Activated T-helper 1 cell treated with anti-CD3 and anti-CD28 coated beads, Interleukin-12 subunit alpha, Interleukin-12 subunit beta, Interleukin-2, Interleukin-4 antibody, amounts not matched to agents 30 ng/mL and 10 ng/mL and 1 ng/mL, durations not matched to agents 14 hours and 24 hours and 36 hours (primary cell): ENCODE data around the gene ZNF563. TPM values are rescaled to one million over a fixed set of nuclear protein-coding genes. Genes with fewer than 3 reads are reported as not detected.

Experiments
- DNase-seq: peaks from one replicate; pipeline ENCODE4 v3.0.0; 2021; ENCODE audit warnings: low spot score
- H3K27ac Mint-ChIP-seq: one replicate; pipeline ENCODE4 v1.8.0; 2021; ENCODE audit warnings: mild to moderate bottlenecking, mixed read lengths
- H3K27me3 Mint-ChIP-seq: one replicate; pipeline ENCODE4 v1.8.0; 2022; ENCODE audit warnings: mild to moderate bottlenecking, moderate library complexity, mixed read lengths; ENCODE audit not compliant: insufficient read depth
- H3K36me3 Mint-ChIP-seq: one replicate; pipeline ENCODE4 v1.8.0; 2021; ENCODE audit warnings: low read depth, mixed read lengths
- H3K4me1 Mint-ChIP-seq: one replicate; pipeline ENCODE4 v1.8.0; 2021; ENCODE audit warnings: low read depth, mixed read lengths
- H3K4me3 Mint-ChIP-seq: one replicate; pipeline ENCODE4 v1.8.0; 2021; ENCODE audit warnings: mild to moderate bottlenecking, moderate library complexity, mixed read lengths
- H3K9me3 Mint-ChIP-seq: one replicate; pipeline ENCODE4 v1.8.0; 2021; ENCODE audit warnings: mixed read lengths
- intact Hi-C: fragments of 100-400 bp; cut with micrococcal nuclease; formaldehyde crosslinking; loops from one replicate; pipeline ENCODE4 v1.15.1; 2024
- total RNA-seq: library from RNA; stranded (reverse); gene quantifications from 2 replicates; pipeline ENCODE4 v1.2.3, GENCODE V29; 2022

Gene ZNF563
- total RNA-seq, 1 donor from 2014 or later = 2.5 TPM

GRCh38 chr19:12284631-12285030 lies 48.8 kb downstream of the ZNF563 start:
- H3K27ac Mint-ChIP-seq = no peak overlapping the region
- H3K9me3 Mint-ChIP-seq = peaks cover 56% of the 10 kb centered on the region
- peaks cover 14% of the 10 kb centered on the region for H3K4me1 Mint-ChIP-seq
- H3K27me3 Mint-ChIP-seq = no peaks in the 10 kb centered on the region
- no peak for DNase-seq
- no peak overlapping the region for H3K4me3 Mint-ChIP-seq
- peaks cover 43% of the 10 kb centered on the region for H3K36me3 Mint-ChIP-seq
- intact Hi-C loops = no loop called here

DNA sequence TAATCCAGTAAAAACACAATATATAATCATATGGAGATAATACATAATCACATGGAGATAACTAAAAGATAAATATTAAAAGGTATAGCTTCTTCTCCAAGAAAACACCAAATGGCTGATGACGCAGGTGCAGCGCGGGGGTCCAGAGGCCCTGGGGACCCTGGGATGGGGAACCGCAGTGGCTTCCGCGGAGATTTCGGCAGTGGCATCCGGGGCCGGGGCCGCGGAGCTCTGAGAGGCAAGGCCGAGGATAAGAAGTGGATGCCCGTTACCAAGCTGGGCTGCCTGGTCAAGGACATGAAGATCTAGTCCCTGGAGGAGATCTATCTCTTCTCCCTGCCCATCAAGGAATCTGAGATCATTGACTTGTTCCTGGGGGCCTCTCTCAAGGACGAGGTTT lies 49.2 kb downstream of the ZNF563 start:
- Mint-ChIP-seq H3K27ac (no peak overlapping the region), H3K27me3 (no peaks in the 10 kb centered on the region), H3K36me3 (peaks cover 45% of the 10 kb centered on the region)

DNA sequence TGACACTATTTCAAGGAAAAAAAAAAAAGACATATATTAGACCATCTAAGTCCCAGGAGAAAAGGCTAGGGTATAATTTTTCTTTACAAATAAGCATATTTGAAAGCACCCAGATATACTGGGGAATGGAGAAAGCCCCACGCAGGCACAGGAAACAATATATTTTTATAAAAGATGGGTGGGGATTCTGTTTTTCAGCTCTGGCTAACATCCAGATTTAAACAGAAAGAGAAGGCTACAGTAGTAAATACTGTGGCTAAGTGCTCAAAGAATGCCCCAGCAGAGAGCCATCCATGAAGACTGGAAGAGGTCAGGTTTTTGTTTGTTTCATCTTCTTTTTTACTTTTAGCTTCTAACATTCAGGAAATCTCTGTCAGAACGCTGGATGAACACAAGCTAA lies 54.7 kb downstream of the ZNF563 start:
- DNase-seq = no peak
- Mint-ChIP-seq H3K9me3 (peaks cover 74% of the 10 kb centered on the region), H3K27ac (no peak overlapping the region), H3K27me3 (no peaks in the 10 kb centered on the region), H3K4me3 (no peak overlapping the region), H3K36me3 (peaks cover 65% of the 10 kb centered on the region), H3K4me1 (no peaks in the 10 kb centered on the region)
- intact Hi-C loops = no loop called here

More for the DNA sequence above, 49.2 kb downstream of the ZNF563 start:
- peaks cover 60% of the 10 kb centered on the region for H3K9me3 Mint-ChIP-seq
- intact Hi-C loops = no loop called here
- H3K4me1 Mint-ChIP-seq = peaks cover 10% of the 10 kb centered on the region
- no peak for DNase-seq
- no peak overlapping the region for H3K4me3 Mint-ChIP-seq

GRCh38 chr19:12272980-12273901 lies 60.2 kb downstream of the ZNF563 start:
- intact Hi-C loops = no loop called here
- Mint-ChIP-seq H3K27me3 (no peaks in the 10 kb centered on the region), H3K4me1 (no peaks in the 10 kb centered on the region)

GRCh38 chr19:12272386-12272785 lies 61.0 kb downstream of the ZNF563 start:
- Mint-ChIP-seq H3K9me3 (peaks cover 74% of the 10 kb centered on the region), H3K36me3 (peaks cover 64% of the 10 kb centered on the region), H3K27ac (no peak overlapping the region), H3K4me1 (no peaks in the 10 kb centered on the region), H3K27me3 (no peaks in the 10 kb centered on the region), H3K4me3 (no peak overlapping the region)
- intact Hi-C loops = no loop called here
- no peak for DNase-seq

More at GRCh38 chr19:12272980-12273901, 60.2 kb downstream of the ZNF563 start:
- Mint-ChIP-seq H3K9me3 (peaks cover 74% of the 10 kb centered on the region), H3K36me3 (peaks cover 69% of the 10 kb centered on the region), H3K27ac (no peak overlapping the region), H3K4me3 (no peak overlapping the region)
- no peak for DNase-seq

GRCh38 chr19:12270854-12271253 lies 62.6 kb downstream of the ZNF563 start:
- H3K9me3 Mint-ChIP-seq = peaks cover 62% of the 10 kb centered on the region
- H3K27me3 Mint-ChIP-seq = no peaks in the 10 kb centered on the region
- H3K4me3 Mint-ChIP-seq = no peak overlapping the region
- intact Hi-C loops = no loop called here
- peaks cover 49% of the 10 kb centered on the region for H3K36me3 Mint-ChIP-seq
- no peaks in the 10 kb centered on the region for H3K4me1 Mint-ChIP-seq
- no peak overlapping the region for H3K27ac Mint-ChIP-seq
- no peak for DNase-seq

Other genes starting within 250 kb of the ZNF563 start
- gene ZNF20, start 193.3 kb downstream of the ZNF563 start, total RNA-seq = 2.8 and 3.5 TPM in 2 replicates
- gene ZNF625, start 176.9 kb downstream of the ZNF563 start, total RNA-seq = 2.5 and 2.9 TPM in 2 replicates
- 10.1 and 10.8 TPM in 2 replicates for gene ZNF136, start 170.5 kb downstream of the ZNF563 start, total RNA-seq
- gene ZNF44, start 38.8 kb downstream of the ZNF563 start, total RNA-seq = 7.4 and 10.3 TPM in 2 replicates
- 0.39 and 0.47 TPM in 2 replicates for gene ZNF442, start 32.0 kb upstream of the ZNF563 start, total RNA-seq
- gene ZNF799, start 67.6 kb upstream of the ZNF563 start, total RNA-seq = 3.1 TPM in 2 replicates
- 3.8 TPM in 2 replicates for gene ZNF443, start 107.4 kb upstream of the ZNF563 start, total RNA-seq
- gene ZNF709, start 151.2 kb upstream of the ZNF563 start, total RNA-seq = 0.26 TPM in 1 of 2 replicates, not detected in the other
- 7.4 and 8.3 TPM in 2 replicates for gene ZNF564, start 217.8 kb upstream of the ZNF563 start, total RNA-seq